ENCODE data around the gene TEP1. TPM values are rescaled to one million over a fixed set of nuclear protein-coding genes. Genes with fewer than 3 reads are reported as not detected.

The TEP1 gene
- total and polyA plus RNA-seq, 10 of the 15 experiments (the other 5 are each of a cell fraction or from before 2014, with no cell fraction given): 3.3 to 29.7 (median 16.8) TPM

- TF ChIP-seq MLLT1 (IDR thresholded peaks at IDR 0.05) (peak; percentile 69; the same call in 1 of the 2 replicates), YBX1 (IDR thresholded peaks at IDR 0.05) (no peak), ETV6 (conservative IDR thresholded peaks at IDR 0.05 in 1 of 2, IDR thresholded peaks at IDR 0.05 in 1 of 2; ENCODE audit: borderline replicate concordance in 1 of 2, low read depth in 1 of 2) (peak in 1 of 2 experiments; percentile 26; a peak in 1 of 4 replicates), CBFB (IDR thresholded peaks at IDR 0.05; ENCODE audit: low read depth) (0 out of 2 replicates have a peak, but pooled peaks have one; percentile 18), NBN (IDR thresholded peaks at IDR 0.05) (peak; percentile 61), JUNB (IDR thresholded peaks at IDR 0.05) (no peak), IRF4 (IDR thresholded peaks at IDR 0.05; ENCODE audit: low read depth, low read length) (no peak), ESRRA (IDR thresholded peaks at IDR 0.05; ENCODE audit: low read length) (0 out of 2 replicates have a peak, but pooled peaks have one; percentile 18), SMAD1 (IDR thresholded peaks at IDR 0.05; ENCODE audit: low read depth, partially characterized antibody) (no peak), ZNF24 (IDR thresholded peaks at IDR 0.05) (no peak), KLF5 (IDR thresholded peaks at IDR 0.05; ENCODE audit: partially characterized antibody) (no peak), POLR2A (IDR thresholded peaks at IDR 0.05; ENCODE audit: low read depth, low read length) (peak; percentile 71), WRNIP1 (IDR thresholded peaks at IDR 0.05; ENCODE audit: borderline replicate concordance, low read depth, low read length) (no peak), SP1 (IDR thresholded peaks at IDR 0.05; ENCODE audit: low read depth, low read length) (no peak), ZZZ3 (IDR thresholded peaks at IDR 0.05; ENCODE audit: control insufficient read depth, insufficient read length, low read depth) (no peak), USF2 (IDR thresholded peaks at IDR 0.05; ENCODE audit: borderline replicate concordance, low read depth, low read length) (no peak), TAF1 (IDR thresholded peaks at IDR 0.05; ENCODE audit: borderline replicate concordance, low read depth, low read length) (peak; percentile 57; the same call in 1 of the 2 replicates), IKZF1 (conservative IDR thresholded peaks at IDR 0.05) (peak; percentile 94), NR2F1 (conservative IDR thresholded peaks at IDR 0.05) (peak; percentile 29; the same call in 1 of the 2 replicates), IKZF2 (IDR thresholded peaks at IDR 0.05) (peak; percentile 84 to 86), POLR2AphosphoS5 (IDR thresholded peaks at IDR 0.05; ENCODE audit: low read length) (peak; percentile 31; the same call in 1 of the 2 replicates), POU2F2 (IDR thresholded peaks at IDR 0.05; ENCODE audit: borderline replicate concordance, low read depth, low read length) (no peak), TARDBP (IDR thresholded peaks at IDR 0.05; ENCODE audit: borderline replicate concordance) (no peak), ASH2L (IDR thresholded peaks at IDR 0.05; ENCODE audit: borderline replicate concordance, low read depth) (peak; percentile 60; the same call in 1 of the 2 replicates), RAD21 (IDR thresholded peaks at IDR 0.05; ENCODE audit: insufficient read depth, low read depth, low read length) (no peak), BRCA1 (IDR thresholded peaks at IDR 0.05; ENCODE audit: low read depth, low read length) (no peak)
- TF ChIP-seq, protein P1, sequence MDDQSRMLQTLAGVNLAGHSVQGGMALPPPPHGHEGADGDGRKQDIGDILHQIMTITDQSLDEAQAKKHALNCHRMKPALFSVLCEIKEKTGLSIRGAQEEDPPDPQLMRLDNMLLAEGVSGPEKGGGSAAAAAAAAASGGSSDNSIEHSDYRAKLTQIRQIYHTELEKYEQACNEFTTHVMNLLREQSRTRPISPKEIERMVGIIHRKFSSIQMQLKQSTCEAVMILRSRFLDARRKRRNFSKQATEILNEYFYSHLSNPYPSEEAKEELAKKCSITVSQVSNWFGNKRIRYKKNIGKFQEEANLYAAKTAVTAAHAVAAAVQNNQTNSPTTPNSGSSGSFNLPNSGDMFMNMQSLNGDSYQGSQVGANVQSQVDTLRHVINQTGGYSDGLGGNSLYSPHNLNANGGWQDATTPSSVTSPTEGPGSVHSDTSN (IDR thresholded peaks at IDR 0.05; ENCODE audit: insufficient replicate concordance, low read depth, low read length): no peak
- TF ChIP-seq, protein P2, sequence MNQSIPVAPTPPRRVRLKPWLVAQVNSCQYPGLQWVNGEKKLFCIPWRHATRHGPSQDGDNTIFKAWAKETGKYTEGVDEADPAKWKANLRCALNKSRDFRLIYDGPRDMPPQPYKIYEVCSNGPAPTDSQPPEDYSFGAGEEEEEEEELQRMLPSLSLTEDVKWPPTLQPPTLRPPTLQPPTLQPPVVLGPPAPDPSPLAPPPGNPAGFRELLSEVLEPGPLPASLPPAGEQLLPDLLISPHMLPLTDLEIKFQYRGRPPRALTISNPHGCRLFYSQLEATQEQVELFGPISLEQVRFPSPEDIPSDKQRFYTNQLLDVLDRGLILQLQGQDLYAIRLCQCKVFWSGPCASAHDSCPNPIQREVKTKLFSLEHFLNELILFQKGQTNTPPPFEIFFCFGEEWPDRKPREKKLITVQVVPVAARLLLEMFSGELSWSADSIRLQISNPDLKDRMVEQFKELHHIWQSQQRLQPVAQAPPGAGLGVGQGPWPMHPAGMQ (IDR thresholded peaks at IDR 0.05; ENCODE audit: borderline replicate concordance): no peak
Observed at GRCh38 chr14:20412876-20413743, at the start of gene TEP1 (continued).
